HG03045 (cell line): Measurements from ENCODE around the gene CAV2.

ENCODE experiments used
- ATAC-seq: cut with Tn5 transposase; IDR thresholded peaks from one replicate; pipeline ENCODE4 v1.9.1; 2021; ENCODE audit warnings: mild to moderate bottlenecking, moderate library complexity; ENCODE audit not compliant: unreplicated experiment

The CAV2 gene

DNA sequence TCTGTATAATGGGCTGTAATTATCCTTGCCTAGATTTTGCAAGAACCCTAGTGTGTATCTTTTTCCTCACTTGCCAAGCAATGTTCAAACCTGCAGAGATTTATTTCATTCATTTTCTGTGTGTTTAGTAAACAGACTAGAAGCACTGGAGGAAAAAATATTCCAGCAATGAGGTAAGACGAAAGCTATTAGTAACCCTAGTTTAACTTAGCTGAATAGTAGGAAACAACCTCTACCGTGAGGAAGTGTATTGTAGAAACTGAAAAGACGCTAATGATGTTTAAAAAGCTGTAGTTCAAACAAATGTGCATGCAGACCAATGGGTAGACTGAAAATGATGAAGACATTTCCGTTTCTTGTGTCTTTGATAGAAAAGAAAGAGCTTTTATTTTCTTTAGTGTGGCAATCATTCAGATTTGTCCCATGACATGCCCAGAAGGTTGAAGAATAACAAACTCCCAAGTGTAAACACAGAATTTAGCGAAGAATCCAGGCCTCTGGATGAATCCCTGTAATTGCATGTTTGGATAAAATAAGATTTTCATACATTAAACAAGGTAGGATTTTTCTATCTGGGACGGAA lies 46.0 kb downstream of the CAV2 start:
- ATAC-seq: no peak

DNA sequence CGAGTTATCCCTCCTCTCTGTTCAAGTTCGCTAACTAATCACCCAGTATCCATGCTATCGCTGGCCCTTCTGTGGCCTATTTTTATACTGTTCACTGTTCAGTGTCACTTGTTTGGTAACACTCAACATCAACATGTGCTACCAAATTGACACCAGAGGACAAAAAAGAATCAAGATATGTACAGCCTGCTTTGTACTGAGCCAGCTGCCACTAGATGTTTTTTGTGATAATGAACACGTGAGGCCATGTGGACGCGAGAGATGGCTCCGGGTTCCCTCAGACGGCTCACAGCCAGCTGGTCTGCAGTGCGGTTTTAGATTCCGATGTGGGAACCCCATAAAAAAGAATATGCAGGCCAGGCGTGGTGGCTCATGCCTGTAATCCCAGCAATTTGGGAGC lies 46.5 kb downstream of the CAV2 start:
- no peak for ATAC-seq

- ATAC-seq: no peak
Observed at GRCh38 chr7:116546916-116547315, 47.4 kb downstream of the CAV2 start.

GRCh38 chr7:116547347-116547746 lies 47.8 kb downstream of the CAV2 start:
- ATAC-seq: no peak

GRCh38 chr7:116548506-116548905 lies 49.0 kb downstream of the CAV2 start:
- ATAC-seq: peak; percentile 87

GRCh38 chr7:116549370-116549769 lies 49.8 kb downstream of the CAV2 start:
- ATAC-seq: no peak

DNA sequence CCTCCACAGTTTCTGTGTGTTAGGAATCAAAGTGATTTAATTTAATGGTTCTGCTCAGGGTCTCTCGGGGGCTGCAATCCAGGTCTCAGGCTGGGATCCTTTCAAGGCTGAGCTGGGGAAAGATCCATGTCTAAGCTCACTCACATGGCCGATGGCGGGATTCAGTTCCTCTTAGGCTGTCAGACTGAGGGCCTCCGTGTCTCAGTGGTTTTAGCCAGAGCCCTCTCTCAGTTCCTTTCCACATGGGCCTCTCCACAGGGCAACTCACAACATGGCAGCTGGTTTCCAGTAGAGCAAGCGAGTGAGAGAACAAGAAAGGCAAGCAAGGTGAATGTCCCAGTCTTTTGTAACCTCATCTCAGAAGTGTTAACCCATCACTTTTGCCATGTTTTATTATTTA lies 52.2 kb downstream of the CAV2 start:
- ATAC-seq: no peak

DNA sequence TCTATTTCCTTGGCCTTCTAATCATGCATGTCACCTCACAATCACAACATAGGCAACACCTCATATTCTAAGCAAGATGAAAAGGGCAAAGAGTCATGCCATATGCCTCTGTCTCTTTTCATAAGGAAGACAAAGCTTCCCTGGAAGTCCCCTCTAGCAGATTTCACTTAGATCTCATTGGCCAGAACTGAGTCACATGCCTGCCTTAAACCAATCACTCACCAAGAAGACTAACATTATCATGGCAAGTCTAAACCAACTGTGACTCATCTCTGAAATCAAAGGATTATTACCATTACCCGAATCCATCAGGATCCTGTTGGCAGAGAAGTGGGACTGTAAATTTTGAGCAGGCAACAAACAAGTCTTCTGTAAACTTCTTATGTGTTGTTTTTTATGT lies 53.1 kb downstream of the CAV2 start:
- no peak for ATAC-seq

- no peak for ATAC-seq
Observed at GRCh38 chr7:116553168-116553964, 53.8 kb downstream of the CAV2 start.

DNA sequence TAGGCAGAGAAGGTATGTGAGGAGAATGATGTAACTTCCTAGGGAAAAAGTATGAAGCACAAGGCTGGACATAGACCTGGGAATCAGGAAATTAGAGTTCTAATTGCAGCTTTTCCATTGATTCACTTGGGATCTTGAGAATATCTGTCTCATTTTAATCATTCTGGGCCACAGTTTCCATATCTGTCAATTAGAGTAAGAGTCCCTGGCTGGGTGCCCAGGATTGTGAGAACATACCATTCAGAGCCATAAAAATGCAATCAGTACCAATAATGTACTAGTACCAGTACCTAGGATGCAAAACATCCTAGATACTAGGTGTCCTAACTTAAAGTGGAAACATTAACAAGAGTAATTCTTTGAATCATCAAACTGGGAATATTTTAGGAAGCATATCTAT lies 54.9 kb downstream of the CAV2 start:
- no peak for ATAC-seq

GRCh38 chr7:116554911-116555310 lies 55.4 kb downstream of the CAV2 start:
- ATAC-seq: no peak

GRCh38 chr7:116557066-116557585 lies 57.6 kb downstream of the CAV2 start:
- ATAC-seq: no peak

DNA sequence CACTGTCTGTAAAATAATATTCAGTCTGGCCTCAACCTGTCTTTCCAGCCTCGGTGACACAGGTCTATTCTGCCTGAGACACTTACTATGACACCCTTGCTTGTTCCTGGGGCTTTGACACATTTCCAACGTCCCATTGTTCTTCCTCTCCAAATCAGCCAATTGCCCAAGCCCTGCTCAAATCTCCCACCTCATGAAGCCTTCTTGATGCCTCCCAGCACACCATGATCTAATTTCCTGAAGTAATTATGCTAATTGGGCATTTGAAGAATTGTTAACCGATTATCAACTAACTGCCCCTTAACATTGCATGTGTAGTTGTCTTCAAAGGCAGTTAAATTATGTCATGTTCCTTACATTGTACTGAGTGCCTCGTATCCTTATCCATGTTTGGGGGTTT lies 58.4 kb downstream of the CAV2 start:
- no peak for ATAC-seq
